IMR-90 (cell line): Measurements from ENCODE around the gene RAX2. TPM values are rescaled to one million over a fixed set of nuclear protein-coding genes. Genes with fewer than 3 reads are reported as not detected.
A peak's percentile ranks its signal among the peaks of the same experiment; 100 is the strongest.

Experiments
- ATAC-seq: fragments of 200-7000 bp; cut with Tn5 transposase; 2 replicates; pipeline ENCODE4 v1.9.1; 2020; ENCODE audit warnings: low read depth, mild to moderate bottlenecking, moderate library complexity
- BruUV-seq: library from RNA; stranded (reverse); fragments of 400-500 nt; replicated peaks from 2 replicates; lab custom pipeline; 2021; lab: Mats Ljungman, UMichigan
- CTCF ChIA-PET: fragments of 300-600 bp; formaldehyde crosslinking; extraction: SDS; loops from one replicate; lab custom pipeline; 2021; ENCODE audit warnings: antibody characterized with exemption; lab: Yijun Ruan, JAX
- POLR2A ChIA-PET: fragments of 300-600 bp; sonication (Branson Sonifier 250); formaldehyde crosslinking; loops from one replicate; lab custom pipeline; 2022; ENCODE audit warnings: antibody characterized with exemption; ENCODE audit not compliant: unreplicated experiment; lab: Charles Lee
- DNase-seq: peaks from one replicate; pipeline ENCODE4 v3.0.0; 2013
- H2AFZ ChIP-seq: replicated peaks from 2 replicates; pipeline ENCODE3; 2013; ENCODE audit warnings: low read length, mild to moderate bottlenecking; ENCODE audit not compliant: poor library complexity
- H2AK5ac ChIP-seq: 2 replicates; pipeline ENCODE4 v1.6.1; 2013; ENCODE audit warnings: low read depth, low read length, inconsistent platforms
- H2AK9ac ChIP-seq: replicated peaks from 2 replicates; pipeline ENCODE3; 2013; ENCODE audit warnings: mild to moderate bottlenecking, low read depth, low read length, moderate library complexity; ENCODE audit not compliant: poor library complexity
- H2BK120ac ChIP-seq: 2 replicates; pipeline ENCODE4 v1.6.1; 2013; ENCODE audit warnings: low read depth, low read length, inconsistent platforms
- H2BK15ac ChIP-seq: 3 replicates; pipeline ENCODE4 v1.6.1; 2013; ENCODE audit warnings: low read depth, low read length, inconsistent platforms
- H2BK20ac ChIP-seq: 2 replicates; pipeline ENCODE4 v1.6.1; 2013; ENCODE audit warnings: low read depth, mild to moderate bottlenecking, inconsistent platforms, low read length, moderate library complexity
- H2BK5ac ChIP-seq: 2 replicates; pipeline ENCODE4 v1.6.1; 2013; ENCODE audit warnings: mild to moderate bottlenecking, low read depth, low read length, inconsistent platforms; ENCODE audit not compliant: poor library complexity, severe bottlenecking
- H3K14ac ChIP-seq: replicated peaks from 2 replicates; pipeline ENCODE4 v1.6.1; 2013; ENCODE audit warnings: low read depth, low read length, inconsistent platforms
- H3K18ac ChIP-seq: 2 replicates; pipeline ENCODE4 v1.6.1; 2013; ENCODE audit warnings: low read depth, low read length, control low read depth
- H3K23ac ChIP-seq: 2 replicates; pipeline ENCODE4 v1.6.1; 2013; ENCODE audit warnings: low read depth, low read length, inconsistent platforms
- H3K27ac ChIP-seq: 2 replicates; pipeline ENCODE4 v1.5.1; 2013; ENCODE audit warnings: mild to moderate bottlenecking, control low read depth, low read length; ENCODE audit not compliant: insufficient read depth
- H3K27me3 ChIP-seq: 2 replicates; pipeline ENCODE4 v1.6.1; 2013; ENCODE audit warnings: low read length; ENCODE audit not compliant: control insufficient read depth, insufficient read depth
- H3K36me3 ChIP-seq: 2 replicates; pipeline ENCODE4 v1.6.1; 2013; ENCODE audit warnings: low read length, mixed read lengths; ENCODE audit not compliant: control insufficient read depth, insufficient read depth
- H3K4ac ChIP-seq: 2 replicates; pipeline ENCODE4 v1.6.1; 2013; ENCODE audit warnings: low read depth, low read length, inconsistent platforms
- H3K4me1 ChIP-seq: 2 replicates; pipeline ENCODE4 v1.6.1; 2013; ENCODE audit warnings: low read length, mixed read lengths; ENCODE audit not compliant: control insufficient read depth, insufficient read depth
- H3K4me2 ChIP-seq: 2 replicates; pipeline ENCODE4 v1.6.1; 2013; ENCODE audit warnings: low read depth, mild to moderate bottlenecking, control low read depth, low read length, moderate library complexity
- H3K4me3 ChIP-seq: 2 replicates; pipeline ENCODE4 v1.5.1; 2013; ENCODE audit warnings: low read depth, mild to moderate bottlenecking, control low read depth, low read length, moderate library complexity; ENCODE audit not compliant: insufficient read depth
- H3K56ac ChIP-seq: 2 replicates; pipeline ENCODE4 v1.6.1; 2013; ENCODE audit warnings: low read length, inconsistent platforms; ENCODE audit not compliant: insufficient read depth; ENCODE audit errors: extremely low read depth
- H3K79me1 ChIP-seq, 2 experiments: 2 replicates each; pipeline ENCODE4 v1.6.1; 2013; ENCODE audit warnings: low read length in 2 of 2, inconsistent platforms in 1 of 2, low read depth in 1 of 2
- H3K9ac ChIP-seq: 2 replicates; pipeline ENCODE4 v1.6.1; 2013; ENCODE audit warnings: low read depth, low read length, control low read depth
- H3K9me1 ChIP-seq: 2 replicates; pipeline ENCODE4 v1.6.1; 2013; ENCODE audit warnings: low read length, inconsistent platforms; ENCODE audit not compliant: insufficient read depth
- H3K9me3 ChIP-seq: 2 replicates; pipeline ENCODE4 v1.6.1; 2013; ENCODE audit warnings: low read length; ENCODE audit not compliant: control insufficient read depth, insufficient read depth
- H4K20me1 ChIP-seq: 2 replicates; pipeline ENCODE4 v1.6.1; 2013; ENCODE audit warnings: low read length, inconsistent platforms; ENCODE audit not compliant: insufficient read depth
- H4K5ac ChIP-seq: 2 replicates; pipeline ENCODE4 v1.6.1; 2013; ENCODE audit warnings: mild to moderate bottlenecking, low read depth, low read length, control low read depth
- H4K8ac ChIP-seq, 2 experiments: 2 replicates each; pipeline ENCODE4 v1.6.1; 2013; ENCODE audit warnings: low read depth in 2 of 2, low read length in 2 of 2, control low read depth in 1 of 2, inconsistent platforms in 1 of 2
- H4K91ac ChIP-seq: 2 replicates; pipeline ENCODE4 v1.6.1; 2013; ENCODE audit warnings: low read depth, low read length, inconsistent platforms; ENCODE audit not compliant: insufficient read depth
- BHLHE40 ChIP-seq: fragments of 150-350 bp; IDR thresholded peaks from 2 replicates; pipeline ENCODE4 v1.6.1; 2016; ENCODE audit warnings: mild to moderate bottlenecking, low read depth, low read length
- CEBPB ChIP-seq: IDR thresholded peaks from 2 replicates; pipeline ENCODE4 v1.6.1; 2012; ENCODE audit warnings: low read depth, low read length, improper control_type of control experiment
- CHD1 ChIP-seq: IDR thresholded peaks from 2 replicates; pipeline ENCODE4 v1.6.1; 2012; ENCODE audit warnings: low read depth, low read length, improper control_type of control experiment
- CTCF ChIP-seq: conservative IDR thresholded peaks from 2 replicates; pipeline ENCODE4 v1.5.1; 2012; ENCODE audit warnings: mild to moderate bottlenecking, low read depth, low read length, improper control_type of control experiment
- ELK1 ChIP-seq: fragments of 150-350 bp; IDR thresholded peaks from 2 replicates; pipeline ENCODE4 v1.6.1; 2016; ENCODE audit warnings: low read depth, mild to moderate bottlenecking, low read length, moderate library complexity, borderline replicate concordance
- FOS ChIP-seq: fragments of 150-350 bp; IDR thresholded peaks from 2 replicates; pipeline ENCODE4 v1.6.1; 2016; ENCODE audit warnings: low read depth, low read length
- MAFK ChIP-seq: IDR thresholded peaks from 2 replicates; pipeline ENCODE4 v1.6.1; 2012; ENCODE audit warnings: low read depth, low read length, improper control_type of control experiment
- MAZ ChIP-seq: IDR thresholded peaks from 2 replicates; pipeline ENCODE4 v1.6.1; 2012; ENCODE audit warnings: low read depth, mild to moderate bottlenecking, low read length, improper control_type of control experiment, moderate library complexity, borderline replicate concordance
- MXI1 ChIP-seq: IDR thresholded peaks from 2 replicates; pipeline ENCODE4 v1.6.1; 2012; ENCODE audit warnings: low read depth, mild to moderate bottlenecking, low read length, moderate library complexity, borderline replicate concordance
- NFE2L2 ChIP-seq: fragments of 150-350 bp; IDR thresholded peaks from 2 replicates; pipeline ENCODE4 v1.6.1; 2016; ENCODE audit warnings: low read depth, mild to moderate bottlenecking, low read length
- POLR2A ChIP-seq: IDR thresholded peaks from 2 replicates; pipeline ENCODE4 v1.6.1; 2012; ENCODE audit warnings: mild to moderate bottlenecking, low read depth, low read length
- RAD21 ChIP-seq: IDR thresholded peaks from 2 replicates; pipeline ENCODE4 v1.6.1; 2012; ENCODE audit warnings: low read length, improper control_type of control experiment
- RCOR1 ChIP-seq: IDR thresholded peaks from 2 replicates; pipeline ENCODE4 v1.6.1; 2012; ENCODE audit warnings: mild to moderate bottlenecking, low read length, improper control_type of control experiment; ENCODE audit not compliant: insufficient replicate concordance
- RFX5 ChIP-seq: IDR thresholded peaks from 2 replicates; pipeline ENCODE4 v1.8.0; 2012; ENCODE audit warnings: low read depth, mild to moderate bottlenecking, low read length, moderate library complexity
- SMC3 ChIP-seq: fragments of 150-350 bp; IDR thresholded peaks from 2 replicates; pipeline ENCODE4 v1.6.1; 2016; ENCODE audit warnings: low read depth, mild to moderate bottlenecking, antibody characterized with exemption, low read length, moderate library complexity
- USF2 ChIP-seq: fragments of 150-350 bp; IDR thresholded peaks from 2 replicates; pipeline ENCODE4 v1.6.1; 2017; ENCODE audit warnings: mild to moderate bottlenecking, antibody characterized with exemption, low read length, low read depth
- WGBS, 2 experiments: methylation state at CpG; one replicate each; pipeline versions ENCODE4 v1.1.5 to v1.1.7; 2013; ENCODE audit warnings: missing lambda C conversion rate in 2 of 2; ENCODE audit not compliant: insufficient read length in 1 of 2; ENCODE audit errors: extremely low coverage in 2 of 2; 5-methylcytosine and 5-hydroxymethylcytosine counted together
- dilution Hi-C: fragments of 300-500 bp; cut with HindIII; formaldehyde crosslinking; loops from one replicate; pipeline ENCODE4 v1.14.3; 2018; ENCODE audit warnings: low sequenced_read_pairs; ENCODE audit not compliant: unreplicated experiment
- in situ Hi-C: fragments of 300-500 bp; cut with MboI; formaldehyde crosslinking; loops from 3 replicates; pipeline ENCODE4 v1.14.3; 2019; ENCODE audit warnings: low sequenced_read_pairs, inconsistent platforms, mixed read lengths
- intact Hi-C: fragments of 100-400 bp; cut with micrococcal nuclease; formaldehyde crosslinking; loops from 2 replicates; pipeline ENCODE4 v1.10.0; 2022
- polyA plus RNA-seq, 3 experiments: library from polyadenylated mRNA; depleted of rRNA; stranded (reverse); fragments of >200 nt; gene quantifications; 2 replicates each; pipeline ENCODE4 v1.2.3, GENCODE V29; 2012; ENCODE audit warnings: low replicate concordance in 1 of 3
- total RNA-seq: library from RNA; depleted of rRNA; stranded (reverse); fragments of >200 nt; gene quantifications from 2 replicates; pipeline ENCODE4 v1.2.3, GENCODE V29; 2012

The RAX2 gene
- total and polyA plus RNA-seq, 2 of the 4 experiments (the other 2 are of a cell fraction): not detected

- POLR2A ChIA-PET: no interaction called here
- Histone ChIP-seq H2AFZ (peak overlapping the region; percentile 75), H3K23ac (no peak overlapping the region; the same call in 1 of the 2 replicates), H3K4me2 (no peak overlapping the region), H4K91ac (no peak overlapping the region), H3K4me3 (no peak overlapping the region), H4K8ac (no peak overlapping the region), H3K18ac (no peak overlapping the region), H2BK120ac (no peak overlapping the region), H3K9ac (no peak overlapping the region), H3K4me1 (no peaks in the 10 kb centered on the region), H3K27ac (no peak overlapping the region), H2AK9ac (no peak overlapping the region), H2AK5ac (no peak overlapping the region), H3K14ac (no peak overlapping the region), H3K56ac (no peak overlapping the region), H3K9me3 (no peaks in the 10 kb centered on the region), H2BK5ac (no peak overlapping the region), H2BK15ac (no peak overlapping the region), H3K36me3 (no peaks in the 10 kb centered on the region), H3K9me1 (no peaks in the 10 kb centered on the region), H3K4ac (no peak overlapping the region), H2BK20ac (no peak overlapping the region), H3K79me1 (no peaks in the 10 kb centered on the region), H4K5ac (no peak overlapping the region), H4K20me1 (no peaks in the 10 kb centered on the region), H3K27me3 (peaks cover 38% of the 10 kb centered on the region)
- DNase-seq: no peak
- CTCF ChIA-PET: no interaction called here
- no peak for TF ChIP-seq CTCF
- TF ChIP-seq POLR2A: no peak
- TF ChIP-seq CEBPB: no peak
- no peak for TF ChIP-seq FOS
- no peak for TF ChIP-seq NFE2L2
- TF ChIP-seq ELK1: no peak
- TF ChIP-seq USF2: no peak
- TF ChIP-seq RCOR1: no peak
- no peak for TF ChIP-seq MXI1
- no peak for TF ChIP-seq CHD1
- TF ChIP-seq MAFK: no peak
- no peak for TF ChIP-seq SMC3
- TF ChIP-seq RFX5: no peak
- TF ChIP-seq BHLHE40: no peak
- no peak for TF ChIP-seq MAZ
- TF ChIP-seq RAD21: no peak
- whole genome bisulfite sequencing, 2 experiments: 0% methylated on average over 9 of the region's 26 CpGs; no CpG with 5 or more reads in 1 of the 2 experiments
- no peak for ATAC-seq
- in situ Hi-C loops (no loop called here), intact Hi-C loops (no loop called here), dilution Hi-C loops (no loop called here)
- BruUV-seq: no TSS peak
Measured at GRCh38 chr19:3721887-3722442, 50.1 kb downstream of the RAX2 start.
